ENCODE measurements around the gene GALNT2.

GALNT2 gene

DNA sequence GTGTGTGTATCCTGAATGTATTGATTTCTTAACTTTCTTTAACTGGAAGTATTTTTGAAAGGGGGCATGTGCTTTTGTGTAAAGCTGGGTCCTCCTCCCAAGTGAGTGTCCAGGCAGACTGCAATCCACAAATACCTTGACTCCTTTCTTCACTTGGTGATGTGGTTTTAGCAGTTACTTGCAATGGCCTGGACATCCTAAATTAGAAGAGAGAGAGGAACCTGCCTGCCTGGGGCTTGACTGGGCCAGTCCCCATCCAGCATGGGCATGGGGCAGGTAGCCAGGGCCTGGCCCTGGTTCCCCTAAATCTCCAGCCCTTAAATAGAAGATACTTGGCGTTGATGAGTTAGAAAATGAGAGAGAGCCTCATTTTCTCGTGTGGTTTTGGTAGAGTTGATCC lies 199.4 kb downstream of the GALNT2 start:
- Histone ChIP-seq H3K4me3 (replicated peaks; ENCODE audit: low read depth, low read length) (no peak overlapping the region), H3K27me3 (replicated peaks; ENCODE audit: control insufficient read depth, insufficient read depth, low read length) (no peaks in the 10 kb centered on the region), H3K36me3 (ENCODE audit: control insufficient read depth, insufficient read depth, low read length) (peaks cover 24% of the 10 kb centered on the region)
- TF ChIP-seq, protein P1, sequence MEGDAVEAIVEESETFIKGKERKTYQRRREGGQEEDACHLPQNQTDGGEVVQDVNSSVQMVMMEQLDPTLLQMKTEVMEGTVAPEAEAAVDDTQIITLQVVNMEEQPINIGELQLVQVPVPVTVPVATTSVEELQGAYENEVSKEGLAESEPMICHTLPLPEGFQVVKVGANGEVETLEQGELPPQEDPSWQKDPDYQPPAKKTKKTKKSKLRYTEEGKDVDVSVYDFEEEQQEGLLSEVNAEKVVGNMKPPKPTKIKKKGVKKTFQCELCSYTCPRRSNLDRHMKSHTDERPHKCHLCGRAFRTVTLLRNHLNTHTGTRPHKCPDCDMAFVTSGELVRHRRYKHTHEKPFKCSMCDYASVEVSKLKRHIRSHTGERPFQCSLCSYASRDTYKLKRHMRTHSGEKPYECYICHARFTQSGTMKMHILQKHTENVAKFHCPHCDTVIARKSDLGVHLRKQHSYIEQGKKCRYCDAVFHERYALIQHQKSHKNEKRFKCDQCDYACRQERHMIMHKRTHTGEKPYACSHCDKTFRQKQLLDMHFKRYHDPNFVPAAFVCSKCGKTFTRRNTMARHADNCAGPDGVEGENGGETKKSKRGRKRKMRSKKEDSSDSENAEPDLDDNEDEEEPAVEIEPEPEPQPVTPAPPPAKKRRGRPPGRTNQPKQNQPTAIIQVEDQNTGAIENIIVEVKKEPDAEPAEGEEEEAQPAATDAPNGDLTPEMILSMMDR (IDR thresholded peaks at IDR 0.05; ENCODE audit: insufficient read depth, low read length, poor library complexity, severe bottlenecking) = no peak
- no peak for DNase-seq (ENCODE audit: extremely low read depth, insufficient read length)

DNA sequence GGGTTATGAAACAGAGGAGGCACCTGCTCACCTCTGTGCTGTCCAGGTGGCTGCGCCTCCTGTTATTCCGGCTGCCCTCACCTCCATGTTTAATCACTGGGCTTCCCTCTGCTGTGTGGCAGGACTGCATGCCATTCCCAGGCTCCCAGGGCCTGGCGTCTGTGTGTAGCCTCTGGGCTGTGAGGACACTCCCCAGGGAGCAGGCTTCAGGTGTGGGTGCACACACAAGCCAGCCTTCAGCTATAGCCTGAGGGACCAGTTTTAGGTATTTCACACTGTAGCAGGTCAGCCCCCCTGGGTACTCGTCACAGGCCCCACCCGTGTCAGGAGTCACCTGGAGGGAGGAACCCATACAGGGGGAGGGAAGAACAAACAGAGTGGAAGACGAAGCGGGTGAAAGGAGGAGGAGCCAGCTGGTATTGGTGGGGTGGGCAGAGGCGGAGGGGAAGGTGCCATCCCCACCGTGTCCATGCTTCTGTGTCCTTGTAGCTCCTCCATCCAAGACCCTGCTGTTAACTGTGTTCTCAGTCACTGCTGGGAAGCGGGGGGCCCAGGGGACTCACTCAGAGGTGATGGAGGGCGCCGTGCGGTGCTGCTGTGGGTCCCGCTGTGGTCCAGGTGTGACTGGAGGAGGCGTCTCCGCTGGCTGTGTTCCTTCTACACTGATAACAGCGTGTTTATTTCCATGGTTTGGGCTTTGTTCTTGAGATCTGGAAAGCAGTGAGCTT lies 200.5 kb downstream of the GALNT2 start:
- H3K4me3 ChIP-seq (replicated peaks; ENCODE audit: low read depth, low read length) = no peak overlapping the region
- H3K36me3 ChIP-seq (ENCODE audit: control insufficient read depth, insufficient read depth, low read length) = peaks cover 24% of the 10 kb centered on the region
- no peaks in the 10 kb centered on the region for H3K27me3 ChIP-seq (replicated peaks; ENCODE audit: control insufficient read depth, insufficient read depth, low read length)
- DNase-seq (ENCODE audit: extremely low read depth, insufficient read length) = no peak
- TF ChIP-seq, protein P1 (IDR thresholded peaks at IDR 0.05; ENCODE audit: insufficient read depth, low read length, poor library complexity, severe bottlenecking) = no peak

DNA sequence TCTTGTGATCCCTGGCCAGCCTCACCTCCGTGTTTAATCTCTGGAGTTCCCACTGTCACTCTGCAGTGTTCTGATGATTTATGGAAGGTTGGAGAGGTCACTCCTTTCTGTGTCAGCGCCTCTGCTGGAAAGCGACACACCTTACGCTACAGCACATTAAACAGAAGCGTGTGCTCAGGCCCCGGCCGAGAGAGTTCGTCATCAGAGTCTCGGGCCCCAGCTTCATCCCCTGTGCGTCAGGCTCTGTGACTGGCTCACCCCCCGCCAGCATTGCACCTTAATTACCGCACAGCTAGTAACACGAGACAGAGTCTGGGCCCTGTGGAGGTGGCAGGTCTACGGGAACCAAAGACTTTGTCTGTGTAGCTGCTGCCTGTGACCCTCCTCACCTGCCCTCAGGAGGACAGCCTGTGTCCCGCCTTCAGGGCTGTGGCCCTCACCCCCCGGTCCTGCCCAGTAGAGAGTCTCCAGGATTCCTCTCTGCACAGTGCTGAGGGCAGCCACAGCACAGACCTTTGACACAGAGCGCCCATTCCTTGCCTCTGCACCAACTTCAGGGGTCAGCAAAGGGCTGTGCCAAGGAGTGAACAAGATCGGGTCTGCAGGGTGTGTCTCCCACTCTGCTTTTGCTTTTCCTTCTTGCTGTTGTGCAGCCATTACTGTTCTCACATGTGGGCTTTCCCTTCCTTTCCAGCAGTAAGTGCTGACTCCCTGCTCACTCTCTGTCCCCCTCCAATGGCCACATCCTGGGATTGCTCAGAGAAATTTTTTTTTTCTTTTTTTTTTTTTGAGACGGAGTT lies 201.5 kb downstream of the GALNT2 start:
- Histone ChIP-seq H3K4me3 (replicated peaks; ENCODE audit: low read depth, low read length) (no peak overlapping the region), H3K27me3 (replicated peaks; ENCODE audit: control insufficient read depth, insufficient read depth, low read length) (no peaks in the 10 kb centered on the region), H3K36me3 (ENCODE audit: control insufficient read depth, insufficient read depth, low read length) (peaks cover 19% of the 10 kb centered on the region)
- TF ChIP-seq, protein P1 (IDR thresholded peaks at IDR 0.05; ENCODE audit: insufficient read depth, low read length, poor library complexity, severe bottlenecking) = peak; percentile 49
- no peak for DNase-seq (ENCODE audit: extremely low read depth, insufficient read length)

DNA sequence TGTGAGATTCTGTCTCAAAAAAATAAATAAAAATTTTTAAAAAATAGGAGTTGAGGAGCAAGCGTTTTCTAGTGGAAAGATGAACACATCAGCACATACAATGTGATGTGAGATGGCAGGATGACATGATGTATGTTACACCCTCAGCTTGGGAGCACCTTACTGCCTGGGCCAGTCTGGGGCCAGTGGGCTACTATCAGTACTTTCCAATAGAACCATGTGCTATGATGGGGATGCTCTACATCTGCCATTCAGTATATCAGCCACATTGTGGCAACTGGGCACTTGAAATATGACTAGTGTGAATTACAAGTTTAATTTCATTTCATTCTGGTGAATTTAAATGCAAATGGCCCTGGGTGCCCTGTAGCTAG lies 203.1 kb downstream of the GALNT2 start:
- Histone ChIP-seq H3K4me3 (replicated peaks; ENCODE audit: low read depth, low read length) (no peak overlapping the region), H3K36me3 (ENCODE audit: control insufficient read depth, insufficient read depth, low read length) (peaks cover 8% of the 10 kb centered on the region), H3K27me3 (replicated peaks; ENCODE audit: control insufficient read depth, insufficient read depth, low read length) (no peaks in the 10 kb centered on the region)
- no peak for DNase-seq (ENCODE audit: extremely low read depth, insufficient read length)
- TF ChIP-seq, protein P1 (IDR thresholded peaks at IDR 0.05; ENCODE audit: insufficient read depth, low read length, poor library complexity, severe bottlenecking) = no peak

DNA sequence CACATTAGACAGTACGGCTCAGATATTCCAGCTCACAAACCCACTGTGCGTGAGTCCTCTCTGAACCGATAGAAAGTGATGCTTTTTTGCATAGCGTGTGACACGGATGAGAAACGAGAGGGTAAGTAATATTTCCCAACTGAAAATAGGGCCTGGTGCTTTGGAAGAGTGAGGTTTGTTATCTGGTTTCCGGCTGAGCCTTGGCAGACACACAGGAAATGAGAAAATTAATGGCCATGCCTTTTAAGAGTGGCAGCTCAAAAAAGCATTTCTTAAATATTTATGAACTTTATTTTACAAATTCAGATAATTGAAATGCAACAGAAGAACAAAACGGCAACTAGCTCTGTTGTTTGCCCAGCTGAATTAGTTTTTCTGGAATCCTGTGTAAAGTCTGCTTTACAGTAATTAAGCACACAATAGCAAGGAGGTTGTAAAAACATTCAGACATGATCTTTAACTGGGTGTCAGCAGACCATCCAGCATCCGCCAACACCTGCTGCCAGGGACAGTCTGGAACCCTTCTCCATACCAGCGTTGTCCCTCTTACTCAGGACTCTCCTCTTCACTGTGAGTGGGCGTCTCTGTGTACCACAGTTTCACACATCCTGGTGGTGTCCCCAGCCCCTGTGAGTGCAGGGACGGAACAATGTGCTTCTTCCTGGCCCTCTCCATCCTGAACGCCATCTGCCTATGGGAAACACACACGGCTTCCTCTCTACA lies 203.7 kb downstream of the GALNT2 start:
- H3K4me3 ChIP-seq (replicated peaks; ENCODE audit: low read depth, low read length) = no peak overlapping the region
- peaks cover 4% of the 10 kb centered on the region for H3K36me3 ChIP-seq (ENCODE audit: control insufficient read depth, insufficient read depth, low read length)
- DNase-seq (ENCODE audit: extremely low read depth, insufficient read length) = no peak
- no peaks in the 10 kb centered on the region for H3K27me3 ChIP-seq (replicated peaks; ENCODE audit: control insufficient read depth, insufficient read depth, low read length)
- TF ChIP-seq, protein P1 (IDR thresholded peaks at IDR 0.05; ENCODE audit: insufficient read depth, low read length, poor library complexity, severe bottlenecking) = no peak
